ENCODE results near the gene MLNR.

The MLNR gene

GRCh38 chr13:49220036-49220855 lies at the start of gene MLNR:
Gene MLNR, plus strand, starts transcription at chr13:49220338. Its CDS starts 0 bp downstream, at chr13:49220338.
- no peak for TF ChIP-seq CTCF (IDR thresholded peaks at IDR 0.05; ENCODE audit: borderline replicate concordance, control extremely low read depth, extremely low read depth, insufficient read depth, missing control alignments)
- in situ Hi-C loops (cut with MboI; ENCODE audit: low sequenced_read_pairs, unreplicated experiment) = no loop called here
- DNase-seq (ENCODE audit: low spot score) = peak; percentile 67

- in situ Hi-C loops (cut with MboI; ENCODE audit: low sequenced_read_pairs, unreplicated experiment) = no loop called here
- DNase-seq (ENCODE audit: low spot score) = no peak
- TF ChIP-seq CTCF (IDR thresholded peaks at IDR 0.05; ENCODE audit: borderline replicate concordance, control extremely low read depth, extremely low read depth, insufficient read depth, missing control alignments) = no peak
Measured at GRCh38 chr13:49171359-49171758, 48.8 kb upstream of the MLNR start.

- no peak for TF ChIP-seq CTCF (IDR thresholded peaks at IDR 0.05; ENCODE audit: borderline replicate concordance, control extremely low read depth, extremely low read depth, insufficient read depth, missing control alignments)
- no peak for DNase-seq (ENCODE audit: low spot score)
- in situ Hi-C loops (cut with MboI; ENCODE audit: low sequenced_read_pairs, unreplicated experiment) = no loop called here
Measured at GRCh38 chr13:49183672-49184325, 36.3 kb upstream of the MLNR start.

GRCh38 chr13:49184621-49185020 lies 35.5 kb upstream of the MLNR start:
- DNase-seq (ENCODE audit: low spot score) = no peak
- TF ChIP-seq CTCF (IDR thresholded peaks at IDR 0.05; ENCODE audit: borderline replicate concordance, control extremely low read depth, extremely low read depth, insufficient read depth, missing control alignments) = no peak
- in situ Hi-C loops (cut with MboI; ENCODE audit: low sequenced_read_pairs, unreplicated experiment) = no loop called here

GRCh38 chr13:49185264-49185663 lies 34.9 kb upstream of the MLNR start:
- TF ChIP-seq CTCF (IDR thresholded peaks at IDR 0.05; ENCODE audit: borderline replicate concordance, control extremely low read depth, extremely low read depth, insufficient read depth, missing control alignments) = no peak
- no peak for DNase-seq (ENCODE audit: low spot score)
- in situ Hi-C loops (cut with MboI; ENCODE audit: low sequenced_read_pairs, unreplicated experiment) = no loop called here

GRCh38 chr13:49190901-49191300 lies 29.2 kb upstream of the MLNR start:
- no peak for TF ChIP-seq CTCF (IDR thresholded peaks at IDR 0.05; ENCODE audit: borderline replicate concordance, control extremely low read depth, extremely low read depth, insufficient read depth, missing control alignments)
- in situ Hi-C loops (cut with MboI; ENCODE audit: low sequenced_read_pairs, unreplicated experiment) = no loop called here
- no peak for DNase-seq (ENCODE audit: low spot score)
